HG03103 (cell line): ENCODE data around the gene LMX1B.

Experiments
- ATAC-seq: cut with Tn5 transposase; IDR thresholded peaks from one replicate; pipeline ENCODE4 v1.9.1; 2021; ENCODE audit warnings: low read depth; ENCODE audit not compliant: unreplicated experiment

The LMX1B gene

DNA sequence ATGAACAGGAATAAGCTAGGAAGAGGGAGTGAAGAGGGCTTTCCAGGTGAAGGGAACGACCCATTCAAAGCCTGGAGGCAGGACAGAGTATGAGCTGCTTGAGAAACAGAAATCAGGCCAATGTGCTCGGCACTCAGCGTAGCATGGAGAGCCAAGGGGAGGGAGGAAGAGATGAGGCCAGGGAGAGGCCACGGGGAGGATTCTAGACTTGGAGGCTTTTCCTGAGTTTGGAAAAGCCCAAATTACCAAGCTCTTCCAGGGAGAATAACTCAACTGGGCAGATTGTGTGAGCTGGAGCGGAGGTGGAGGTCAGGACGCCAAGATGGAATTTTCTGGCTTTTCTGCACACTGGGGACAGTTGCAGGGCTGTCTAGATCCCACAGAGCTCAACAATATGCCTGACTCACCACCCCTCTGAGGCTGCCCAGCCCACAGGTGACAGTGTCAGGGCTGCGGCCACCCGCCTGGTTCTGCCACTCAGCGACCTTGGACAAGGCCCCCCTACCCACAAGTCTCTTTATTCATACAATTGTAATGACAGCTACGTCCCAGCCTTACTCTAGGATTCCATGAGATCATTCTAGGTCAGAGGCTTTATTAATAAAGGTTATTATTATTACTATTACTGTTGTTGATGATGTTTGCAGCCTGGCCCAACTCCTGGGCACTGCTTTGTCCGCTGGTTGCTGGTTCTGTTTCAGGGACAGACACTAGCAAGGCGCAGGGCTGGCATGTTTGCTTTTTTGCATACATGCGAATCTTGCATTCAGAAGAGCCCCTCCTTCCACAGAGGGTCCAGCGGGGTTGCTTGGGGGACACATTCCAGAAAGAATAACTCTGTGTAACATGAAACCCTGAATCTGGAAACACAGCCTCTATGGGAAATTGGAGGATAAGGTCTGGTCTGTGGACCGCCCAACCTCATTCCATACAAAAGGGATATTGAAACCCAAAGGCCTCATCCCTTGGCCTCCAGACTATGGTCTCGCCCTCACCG lies 9.4 kb upstream of the LMX1B start:
- ATAC-seq: no peak

DNA sequence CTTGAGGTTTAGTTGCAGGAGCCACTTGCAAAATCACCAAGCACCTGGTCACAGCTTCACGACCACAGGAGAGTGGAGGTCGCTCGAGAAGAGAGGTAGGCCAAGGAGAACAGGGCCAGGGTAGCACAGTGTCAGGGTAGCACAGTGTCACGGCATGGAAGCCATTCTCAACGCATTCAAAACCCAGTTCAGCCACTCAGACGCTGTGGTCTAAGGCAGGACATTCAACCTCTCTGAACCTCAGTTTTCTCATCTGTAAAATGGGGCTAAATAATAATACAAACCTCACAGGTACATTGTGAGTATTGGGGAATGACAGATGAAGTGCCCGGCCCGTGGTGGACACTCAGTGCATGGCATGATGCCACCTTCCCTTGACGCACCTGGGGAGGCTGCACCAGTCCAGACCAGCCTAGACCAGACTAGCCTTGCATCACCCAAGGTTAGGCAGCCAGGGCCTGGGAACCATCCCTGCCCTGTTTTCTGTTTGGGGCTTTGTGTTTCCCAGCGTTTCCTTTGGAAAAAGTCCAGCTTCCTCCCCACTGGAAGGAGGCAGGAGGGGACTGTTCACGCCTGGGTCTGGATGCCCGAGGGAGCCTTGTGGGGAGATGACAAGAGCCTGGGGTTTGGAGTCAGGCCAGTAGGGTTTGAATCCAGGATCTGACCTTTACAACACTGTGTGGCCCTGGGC lies 7.8 kb upstream of the LMX1B start:
- no peak for ATAC-seq

DNA sequence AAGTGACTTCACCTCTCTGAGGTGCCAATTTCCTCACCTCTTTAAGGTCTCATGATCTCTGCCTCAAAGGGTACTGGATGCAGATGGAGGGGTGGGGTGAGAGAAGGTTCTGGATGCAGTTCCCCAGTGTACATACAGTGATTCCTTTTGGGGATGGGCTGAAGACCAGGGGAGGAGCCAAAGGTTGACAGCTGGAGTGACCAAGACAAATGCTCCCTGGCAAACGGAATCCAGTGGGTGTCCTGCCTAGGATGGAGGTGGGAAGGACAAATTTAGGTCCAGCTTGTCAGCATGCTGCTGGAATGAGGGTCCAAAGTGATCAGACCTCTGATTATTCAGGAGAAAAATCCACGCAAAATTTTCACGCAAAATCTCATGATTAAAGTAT lies 7.3 kb upstream of the LMX1B start:
- ATAC-seq: no peak

DNA sequence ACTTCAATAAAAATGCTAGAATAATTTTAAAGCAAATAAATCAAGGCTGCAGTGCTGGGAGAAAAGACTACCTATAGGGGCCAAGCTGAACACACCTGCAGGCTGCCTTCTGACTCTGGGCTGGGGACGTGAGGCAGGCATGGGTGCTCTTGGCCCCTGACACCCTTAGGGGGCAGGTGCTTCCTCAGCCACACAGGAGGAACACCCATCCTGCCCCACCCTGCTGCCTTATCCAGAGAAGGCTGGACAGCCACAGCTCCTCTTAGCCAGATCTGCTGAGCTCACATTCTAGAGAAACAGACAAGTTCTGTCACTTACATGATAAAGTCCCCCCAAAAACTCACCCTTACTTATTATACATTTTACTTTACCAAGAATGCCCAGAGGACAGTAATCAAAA lies 6.6 kb upstream of the LMX1B start:
- no peak for ATAC-seq

DNA sequence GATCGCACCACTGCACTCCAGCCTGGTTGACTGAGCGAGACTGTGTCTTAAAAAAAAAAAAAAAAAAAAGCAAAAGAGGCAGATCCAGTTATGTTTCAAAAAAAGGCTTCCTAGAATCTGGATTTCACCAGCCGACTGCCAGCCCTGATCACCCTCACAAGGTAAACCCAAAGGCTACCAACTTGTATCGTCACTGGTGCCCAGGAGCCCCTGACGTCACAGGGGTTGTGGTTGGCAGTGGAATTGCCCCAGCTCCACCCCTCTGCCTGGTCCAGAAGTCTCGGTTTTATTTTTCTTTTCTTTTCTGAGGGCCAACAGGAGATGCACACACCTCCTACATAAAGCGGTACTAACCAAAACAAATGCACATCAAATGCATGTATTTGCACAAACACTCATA lies 6.0 kb upstream of the LMX1B start:
- no peak for ATAC-seq

DNA sequence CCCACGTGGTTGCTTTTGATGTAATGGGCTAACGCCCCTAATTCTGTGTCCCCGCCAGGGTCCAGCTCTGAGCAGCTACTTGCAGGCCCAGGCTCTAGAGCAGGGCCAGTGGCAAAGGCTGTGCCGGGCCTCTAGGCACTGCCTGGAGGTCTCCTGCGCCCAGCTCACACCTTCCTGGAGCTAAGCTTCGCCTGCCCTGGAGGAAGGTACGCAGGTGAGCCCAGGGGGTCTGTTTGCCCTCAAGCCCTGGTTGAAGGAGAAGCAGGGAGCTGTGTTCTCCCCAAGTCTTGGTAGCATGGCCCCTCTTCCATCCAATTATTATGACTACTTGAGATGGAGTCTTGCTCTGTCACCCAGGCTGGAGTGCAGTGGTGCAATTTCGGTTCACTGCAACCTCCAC lies 5.2 kb upstream of the LMX1B start:
- ATAC-seq: no peak

DNA sequence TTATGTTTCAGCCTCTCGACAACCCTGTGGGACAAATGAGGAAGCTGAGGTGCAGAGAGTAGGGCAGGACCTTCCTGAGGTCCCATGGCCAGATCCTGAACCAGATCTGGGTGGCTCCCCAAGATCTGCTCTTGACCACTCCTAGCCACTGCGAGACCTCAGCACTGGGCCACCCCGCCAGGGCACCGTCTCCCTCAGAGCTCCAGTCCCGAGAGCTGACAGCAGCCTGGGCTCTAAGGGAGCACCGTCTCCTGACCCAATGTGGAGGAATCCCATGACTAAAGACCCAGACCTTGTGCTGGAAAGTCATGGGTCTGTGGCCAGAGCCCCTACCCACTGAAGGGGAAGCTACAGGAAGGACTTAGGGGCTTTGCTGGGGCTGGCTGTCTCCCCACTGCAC lies 4.5 kb upstream of the LMX1B start:
- no peak for ATAC-seq

DNA sequence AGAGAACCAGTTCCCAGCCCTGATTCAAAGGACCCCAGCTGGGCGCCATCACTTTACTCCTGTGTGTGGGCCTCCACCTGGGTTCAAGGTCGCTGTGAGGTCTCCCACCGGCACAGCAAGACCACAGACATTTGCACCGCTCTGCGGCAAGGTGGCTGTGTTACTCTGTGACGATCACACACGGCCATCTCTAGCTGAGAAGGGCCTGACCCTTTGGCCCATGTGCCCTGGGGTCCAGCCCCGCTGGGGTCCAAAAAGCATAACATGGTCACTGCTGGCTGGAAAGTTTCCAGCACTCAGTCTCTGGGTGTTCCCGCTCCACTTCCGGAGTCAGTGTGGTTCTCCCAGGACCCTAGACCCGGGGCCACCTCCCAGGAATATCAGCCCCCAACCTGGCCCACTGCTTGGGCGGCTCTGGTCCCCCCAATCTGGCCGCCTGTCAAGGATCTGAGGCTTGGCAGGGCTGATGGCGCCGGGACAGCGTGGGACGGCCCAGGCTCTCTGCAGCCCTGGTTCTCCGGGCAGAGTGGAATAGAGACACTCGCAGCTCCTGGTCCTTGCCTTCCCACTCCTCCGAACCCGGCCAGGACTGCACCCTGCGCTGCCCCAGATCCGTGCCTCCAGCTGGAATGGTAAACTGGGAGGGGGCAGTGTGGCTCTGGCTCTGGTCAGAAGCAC lies 3.9 kb upstream of the LMX1B start:
- no peak for ATAC-seq

DNA sequence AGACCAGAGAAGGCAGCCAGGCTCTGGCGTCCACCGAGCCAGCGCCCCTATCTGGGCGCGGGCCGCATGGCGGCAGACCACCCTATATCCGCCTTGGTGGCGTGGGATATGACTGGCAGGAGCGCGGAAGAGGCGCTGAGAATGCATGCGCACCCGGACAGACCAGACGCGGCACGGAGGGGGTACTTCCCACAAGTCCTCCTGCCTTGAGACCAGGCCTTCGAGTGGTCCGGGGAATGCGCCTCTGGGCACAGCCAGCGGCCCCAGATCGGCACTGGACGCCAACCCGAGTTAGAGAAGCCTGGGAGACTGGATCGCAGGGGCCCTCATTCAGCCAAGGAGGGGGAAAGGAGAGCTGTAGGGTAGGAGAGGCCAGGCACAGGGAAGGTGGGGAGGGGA lies 2.5 kb upstream of the LMX1B start:
- ATAC-seq: no peak

DNA sequence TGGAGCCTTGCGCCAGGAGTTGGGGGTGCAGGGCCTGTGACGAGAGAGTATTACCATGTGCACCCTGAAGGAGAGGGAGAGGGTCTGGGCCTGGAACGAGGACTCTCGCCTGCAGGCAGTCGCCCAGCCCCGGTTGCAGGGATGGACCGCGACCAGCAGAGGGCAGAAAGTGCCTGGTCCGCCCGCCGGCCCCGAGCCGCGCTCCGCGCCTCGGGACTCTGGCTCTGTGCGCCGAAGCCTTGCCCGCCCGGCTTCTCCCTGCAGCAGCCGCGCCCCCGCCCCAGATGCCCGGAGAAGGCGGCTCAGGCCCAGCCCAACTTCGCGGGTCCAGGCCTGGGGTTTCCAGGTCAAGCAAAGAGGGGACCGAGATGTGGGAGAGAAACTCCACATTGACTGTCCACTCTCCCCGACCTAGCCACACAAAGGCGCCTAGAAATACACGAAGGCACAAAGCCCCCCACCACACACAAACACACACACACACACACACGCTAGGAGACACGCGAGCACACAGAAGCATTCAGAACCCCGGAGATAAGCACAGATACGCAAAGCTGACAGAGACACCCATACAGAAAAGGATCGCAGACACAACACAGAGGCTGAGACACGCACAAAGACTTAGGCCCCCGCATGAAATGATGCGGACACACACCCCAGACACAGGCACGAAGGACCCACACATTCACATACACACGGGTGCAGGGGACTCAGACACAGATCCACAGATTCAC lies 2.0 kb upstream of the LMX1B start:
- ATAC-seq: no peak

DNA sequence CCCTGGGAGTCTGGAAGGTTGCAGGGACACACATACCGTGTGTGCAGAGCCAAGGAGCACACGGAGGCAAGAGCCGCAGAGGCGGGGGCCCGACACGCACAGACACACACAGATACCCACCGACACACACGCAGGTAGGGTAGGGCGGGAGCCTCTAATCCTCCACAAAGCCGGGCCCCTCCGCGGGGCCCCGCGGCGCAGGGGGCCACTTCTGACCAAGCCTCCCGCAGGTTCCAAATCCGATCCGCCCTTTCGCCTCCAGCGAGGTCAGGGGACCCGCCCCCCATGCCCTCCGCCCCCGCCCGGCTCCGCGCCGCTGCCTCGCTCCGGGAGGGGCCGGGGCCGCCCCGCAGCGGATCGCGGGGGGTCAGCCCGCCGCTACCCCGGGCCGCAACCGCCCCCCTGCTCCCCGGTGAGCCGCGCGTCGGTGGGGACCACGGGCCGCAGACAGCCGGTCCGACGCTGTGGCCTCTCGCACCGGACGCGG lies 1.4 kb upstream of the LMX1B start:
- no peak for ATAC-seq

DNA sequence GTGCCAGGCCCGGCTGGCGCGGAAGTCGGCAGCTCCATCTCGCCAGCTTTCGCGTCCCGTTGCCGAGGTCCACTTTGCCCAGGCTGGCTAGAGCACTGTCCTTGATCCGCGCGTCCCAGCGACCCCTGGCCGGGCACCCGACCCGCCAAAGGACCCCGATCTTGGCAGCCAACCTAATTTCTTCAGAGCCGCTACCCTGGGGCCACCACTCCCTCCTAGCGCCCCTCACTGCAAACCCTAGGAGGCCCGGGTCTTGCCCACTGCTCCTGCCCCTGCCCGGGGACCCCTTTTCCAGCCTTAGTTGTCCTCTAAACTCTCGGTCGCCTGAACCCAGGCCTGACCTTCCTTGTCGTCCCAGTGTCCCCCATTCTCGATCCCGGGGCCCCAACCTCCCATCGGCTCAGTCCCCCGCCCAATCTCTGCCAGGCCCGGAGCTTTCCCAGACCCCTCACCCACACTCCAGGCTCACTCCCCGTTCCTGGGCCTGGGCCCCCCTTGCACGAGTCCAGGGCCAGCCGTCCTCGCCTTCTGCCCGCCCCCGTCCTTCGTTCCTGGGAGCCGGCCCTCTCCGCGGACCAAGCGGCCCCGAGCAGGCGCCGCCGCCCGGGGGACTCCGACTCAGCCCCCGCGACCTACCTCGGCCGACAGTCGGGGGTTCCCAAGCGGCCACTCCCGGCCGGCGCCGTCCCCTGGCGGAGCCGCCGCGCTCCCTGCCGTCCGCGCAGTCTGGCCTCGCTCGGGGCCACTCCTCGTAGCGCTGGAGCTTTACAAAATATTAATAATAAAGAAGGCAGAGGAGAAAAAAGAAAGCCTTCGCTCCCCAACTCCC lies 701 bp upstream of the LMX1B start:
- ATAC-seq: no peak

DNA sequence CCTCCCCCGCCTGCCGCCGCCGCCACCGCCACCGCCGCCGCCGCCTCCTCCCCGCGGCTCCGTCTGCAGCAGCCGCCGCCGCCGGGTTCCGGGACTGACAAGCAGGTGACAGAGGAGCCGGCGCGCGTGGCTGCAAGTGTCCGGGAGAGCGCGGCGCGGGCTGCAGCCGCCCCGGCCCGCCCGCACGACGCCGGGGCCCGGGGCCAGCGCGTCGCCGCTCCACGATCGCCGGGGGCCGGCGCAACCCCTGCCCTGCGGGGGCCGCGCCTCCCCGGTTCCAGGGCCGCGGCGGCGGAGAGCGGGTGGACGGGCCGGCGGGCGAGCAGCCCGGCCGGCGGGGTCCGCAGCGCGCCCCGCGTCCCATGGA lies 343 bp downstream of the LMX1B start:
- no peak for ATAC-seq

DNA sequence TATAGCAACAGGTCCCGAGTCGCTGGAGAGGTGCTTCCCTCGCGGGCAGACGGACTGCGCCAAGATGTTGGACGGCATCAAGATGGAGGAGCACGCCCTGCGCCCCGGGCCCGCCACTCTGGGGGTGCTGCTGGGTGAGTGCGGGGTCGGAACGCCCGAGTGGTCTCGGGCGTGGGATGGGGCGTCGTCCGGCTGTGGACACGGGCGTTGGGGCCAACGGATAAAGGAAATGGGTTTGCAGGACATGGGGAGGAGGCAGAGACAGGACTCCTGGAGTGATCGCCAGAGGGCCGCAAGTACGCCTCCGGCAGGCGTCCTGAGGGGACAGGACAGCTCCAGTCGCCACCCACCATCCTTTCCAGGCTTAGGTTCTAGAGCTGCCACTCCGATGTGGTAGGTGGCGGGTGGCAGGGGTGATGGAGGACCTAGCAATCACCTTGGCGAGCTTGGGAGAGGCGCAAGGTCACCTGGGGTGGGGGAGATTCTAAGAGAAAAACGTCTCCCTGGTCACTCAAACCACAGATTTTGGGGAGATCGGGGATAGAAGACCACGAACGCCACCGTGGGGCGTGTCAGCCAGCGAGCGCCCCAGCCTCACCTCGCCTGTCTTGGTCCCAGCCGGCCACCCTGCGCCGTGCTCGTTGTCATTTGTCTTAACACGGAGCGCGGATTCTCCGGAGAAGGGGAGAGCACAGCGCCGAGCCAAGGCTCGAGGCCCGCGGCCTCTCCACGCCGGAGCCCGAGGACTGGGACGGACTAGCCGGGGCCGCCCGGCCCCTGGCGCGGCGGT lies 922 bp downstream of the LMX1B start:
- no peak for ATAC-seq

DNA sequence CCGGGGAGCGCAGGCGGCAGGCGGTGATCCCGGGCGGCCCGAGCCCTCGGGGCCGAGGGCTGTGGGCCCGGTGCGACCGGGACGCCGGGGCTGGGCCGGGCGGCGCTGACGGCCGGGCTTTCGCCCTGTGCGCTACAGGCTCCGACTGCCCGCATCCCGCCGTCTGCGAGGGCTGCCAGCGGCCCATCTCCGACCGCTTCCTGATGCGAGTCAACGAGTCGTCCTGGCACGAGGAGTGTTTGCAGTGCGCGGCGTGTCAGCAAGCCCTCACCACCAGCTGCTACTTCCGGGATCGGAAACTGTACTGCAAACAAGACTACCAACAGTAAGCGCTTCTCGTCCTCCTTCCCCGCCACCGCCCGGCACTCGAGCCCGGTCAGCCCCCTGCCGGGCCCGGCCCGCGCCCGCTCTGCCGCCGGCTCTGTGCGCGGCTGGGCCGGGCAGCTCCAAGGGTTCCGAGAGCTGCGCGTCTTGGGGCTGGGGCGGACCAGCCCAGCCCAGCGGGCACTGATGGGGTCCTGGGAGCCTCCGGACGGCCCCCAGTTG lies 1.6 kb downstream of the LMX1B start:
- ATAC-seq: no peak

DNA sequence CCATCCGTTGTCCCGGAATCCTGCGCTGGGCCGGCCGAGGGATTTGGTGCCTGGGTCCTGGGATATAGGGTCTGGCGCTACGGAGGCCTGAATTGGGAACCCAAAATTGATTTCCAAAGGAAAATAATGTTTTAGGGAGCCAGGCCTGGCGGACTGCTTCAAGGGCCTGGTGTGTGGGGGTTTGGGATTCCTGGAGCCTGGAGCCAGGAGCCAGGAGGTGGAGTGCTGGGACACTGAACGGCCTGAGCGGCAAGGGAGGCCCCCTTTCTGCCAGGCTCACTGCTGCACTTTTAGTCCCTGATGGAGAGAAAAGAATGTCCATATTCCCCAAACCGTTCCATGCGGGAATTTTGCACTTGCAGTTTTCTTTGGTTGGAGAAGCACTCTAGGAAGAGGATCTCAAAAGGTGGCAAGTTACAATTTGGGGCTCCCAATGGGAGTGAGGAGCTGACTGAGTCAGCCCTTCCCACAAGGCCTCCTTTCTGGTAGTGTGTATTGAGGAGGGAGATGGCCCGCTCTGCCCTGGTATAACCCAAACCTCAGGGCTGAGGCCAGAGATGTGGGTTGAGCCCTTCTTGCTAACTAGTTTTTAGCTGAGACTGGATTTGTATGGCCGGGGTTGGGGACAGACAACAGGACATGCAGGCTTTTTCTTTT lies 2.2 kb downstream of the LMX1B start:
- ATAC-seq: no peak

DNA sequence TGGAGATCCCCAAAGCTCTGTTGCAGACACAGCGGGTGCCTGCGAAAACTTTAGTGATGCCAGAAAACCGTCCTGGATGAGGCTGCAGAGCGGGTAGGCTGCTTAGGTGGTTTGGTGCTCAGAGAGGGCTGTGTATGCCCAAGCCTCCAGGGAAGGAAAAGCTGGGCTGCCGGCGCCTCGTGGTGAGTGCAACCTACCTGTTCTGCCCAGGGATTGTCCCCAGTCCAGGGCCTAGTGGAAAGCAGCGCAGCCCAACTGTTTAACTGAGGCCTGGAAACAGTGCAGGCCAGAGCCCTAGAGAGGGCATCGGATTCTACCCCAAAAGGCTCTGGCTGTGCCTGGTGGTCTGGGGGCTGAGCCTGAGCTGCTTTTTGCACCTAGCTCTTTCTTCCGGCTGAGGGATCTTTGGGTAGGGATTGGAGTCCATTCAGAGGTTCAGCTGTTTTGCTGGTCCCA lies 2.8 kb downstream of the LMX1B start:
- ATAC-seq: no peak
